Glutamatergic neuron (in vitro differentiated cells): ENCODE measurements around the gene PDHX. TPM values are rescaled to one million over a fixed set of nuclear protein-coding genes. Genes with fewer than 3 reads are reported as not detected.
"Not testable (repeated sequence)": the region's sequence is repeated elsewhere in the genome, so short reads cannot be mapped to it uniquely, and the experiment has no call there.

ENCODE experiments used
- DNase-seq: peaks from one replicate; pipeline ENCODE4 v3.0.0; 2022
- H3K27ac Mint-ChIP-seq: one replicate; pipeline ENCODE4 v1.8.0; 2020; ENCODE audit warnings: mild to moderate bottlenecking, mixed read lengths, inconsistent platforms; ENCODE audit not compliant: unreplicated experiment
- H3K27me3 Mint-ChIP-seq: one replicate; pipeline ENCODE4 v1.8.0; 2020; ENCODE audit warnings: mild to moderate bottlenecking, moderate library complexity, mixed read lengths, inconsistent platforms; ENCODE audit not compliant: unreplicated experiment
- H3K36me3 Mint-ChIP-seq: one replicate; pipeline ENCODE4 v1.8.0; 2020; ENCODE audit warnings: mild to moderate bottlenecking, mixed read lengths, inconsistent platforms; ENCODE audit not compliant: unreplicated experiment
- H3K4me1 Mint-ChIP-seq: one replicate; pipeline ENCODE4 v1.8.0; 2020; ENCODE audit warnings: mild to moderate bottlenecking, low read depth, mixed read lengths, inconsistent platforms; ENCODE audit not compliant: unreplicated experiment
- H3K4me3 Mint-ChIP-seq: one replicate; pipeline ENCODE4 v1.8.0; 2020; ENCODE audit warnings: mild to moderate bottlenecking, mixed read lengths, inconsistent platforms; ENCODE audit not compliant: unreplicated experiment
- H3K9me3 Mint-ChIP-seq: one replicate; pipeline ENCODE4 v1.8.0; 2020; ENCODE audit warnings: mild to moderate bottlenecking, moderate library complexity, mixed read lengths, inconsistent platforms; ENCODE audit not compliant: unreplicated experiment
- total RNA-seq: library from RNA; stranded (reverse); fragmentation: NEBNext Ultra II Directional; extraction: Animal tissue kit (Norgen Biotek cat#: 25700); gene quantifications from one replicate; pipeline ENCODE4 v1.2.1, GENCODE V29; 2021; ENCODE audit not compliant: unreplicated experiment
- TF ChIP-seq, protein P1 (sequence below): fragments of 200-600 bp; sonication (generic); IDR thresholded peaks from one replicate; pipeline ENCODE4 v1.5.0; 2021; ENCODE audit not compliant: partially characterized antibody, unreplicated experiment

Gene PDHX
- total RNA-seq, 1 donor from 2014 or later, result 46.5 TPM

DNA sequence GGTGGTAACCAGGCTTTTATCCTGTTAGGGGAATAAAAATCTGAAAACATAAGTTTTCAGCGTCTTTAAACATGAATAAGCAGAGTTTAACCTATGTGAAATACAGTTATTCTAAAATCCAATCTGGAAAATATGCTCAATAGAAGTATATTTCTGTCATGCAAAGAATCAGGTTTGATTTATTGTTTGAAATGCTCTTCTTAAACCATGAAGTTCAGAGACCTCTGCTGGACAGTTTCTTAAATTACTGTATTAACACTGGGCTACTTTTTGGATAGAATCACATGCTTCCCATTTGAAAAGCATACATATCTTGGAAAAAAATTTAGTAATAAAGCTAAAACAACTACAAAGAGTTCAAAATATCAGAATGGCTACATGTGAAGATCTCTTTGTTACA lies 25.6 kb upstream of the PDHX start:
- H3K4me1 Mint-ChIP-seq, result peaks cover 14% of the 10 kb centered on the region
- peaks cover 3% of the 10 kb centered on the region for H3K27me3 Mint-ChIP-seq
- no peak overlapping the region for H3K4me3 Mint-ChIP-seq
- TF ChIP-seq, protein P1, sequence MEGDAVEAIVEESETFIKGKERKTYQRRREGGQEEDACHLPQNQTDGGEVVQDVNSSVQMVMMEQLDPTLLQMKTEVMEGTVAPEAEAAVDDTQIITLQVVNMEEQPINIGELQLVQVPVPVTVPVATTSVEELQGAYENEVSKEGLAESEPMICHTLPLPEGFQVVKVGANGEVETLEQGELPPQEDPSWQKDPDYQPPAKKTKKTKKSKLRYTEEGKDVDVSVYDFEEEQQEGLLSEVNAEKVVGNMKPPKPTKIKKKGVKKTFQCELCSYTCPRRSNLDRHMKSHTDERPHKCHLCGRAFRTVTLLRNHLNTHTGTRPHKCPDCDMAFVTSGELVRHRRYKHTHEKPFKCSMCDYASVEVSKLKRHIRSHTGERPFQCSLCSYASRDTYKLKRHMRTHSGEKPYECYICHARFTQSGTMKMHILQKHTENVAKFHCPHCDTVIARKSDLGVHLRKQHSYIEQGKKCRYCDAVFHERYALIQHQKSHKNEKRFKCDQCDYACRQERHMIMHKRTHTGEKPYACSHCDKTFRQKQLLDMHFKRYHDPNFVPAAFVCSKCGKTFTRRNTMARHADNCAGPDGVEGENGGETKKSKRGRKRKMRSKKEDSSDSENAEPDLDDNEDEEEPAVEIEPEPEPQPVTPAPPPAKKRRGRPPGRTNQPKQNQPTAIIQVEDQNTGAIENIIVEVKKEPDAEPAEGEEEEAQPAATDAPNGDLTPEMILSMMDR, result no peak
- peak overlapping the region; percentile 55 for H3K27ac Mint-ChIP-seq
- H3K9me3 Mint-ChIP-seq, result peaks cover 3% of the 10 kb centered on the region
- H3K36me3 Mint-ChIP-seq, result no peaks in the 10 kb centered on the region
- DNase-seq, result no peak

DNA sequence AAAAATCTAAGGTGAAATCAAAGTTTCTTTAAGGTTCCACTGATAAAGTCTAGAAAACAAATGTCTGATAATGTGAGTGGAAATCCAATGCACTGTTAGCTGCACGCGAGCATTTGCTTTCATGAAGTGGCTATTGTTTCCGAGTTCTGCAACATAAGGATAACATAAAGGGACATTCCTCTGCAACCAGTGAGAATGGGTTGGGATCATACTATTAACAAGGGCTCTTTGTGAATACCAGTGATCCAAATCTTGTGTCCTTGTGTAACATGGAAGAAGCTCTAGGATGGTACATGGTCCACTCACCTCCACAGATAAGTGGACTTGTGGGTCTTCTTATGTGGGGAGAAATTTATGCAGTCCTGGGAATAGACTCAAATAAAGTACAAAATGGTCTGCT lies 24.8 kb upstream of the PDHX start:
- peaks cover 3% of the 10 kb centered on the region for H3K27me3 Mint-ChIP-seq
- H3K36me3 Mint-ChIP-seq, result peaks cover 8% of the 10 kb centered on the region
- H3K27ac Mint-ChIP-seq, result no peak overlapping the region
- H3K4me1 Mint-ChIP-seq, result peaks cover 14% of the 10 kb centered on the region
- TF ChIP-seq, protein P1, result no peak
- no peak for DNase-seq
- H3K4me3 Mint-ChIP-seq, result no peak overlapping the region
- peaks cover 8% of the 10 kb centered on the region for H3K9me3 Mint-ChIP-seq

DNA sequence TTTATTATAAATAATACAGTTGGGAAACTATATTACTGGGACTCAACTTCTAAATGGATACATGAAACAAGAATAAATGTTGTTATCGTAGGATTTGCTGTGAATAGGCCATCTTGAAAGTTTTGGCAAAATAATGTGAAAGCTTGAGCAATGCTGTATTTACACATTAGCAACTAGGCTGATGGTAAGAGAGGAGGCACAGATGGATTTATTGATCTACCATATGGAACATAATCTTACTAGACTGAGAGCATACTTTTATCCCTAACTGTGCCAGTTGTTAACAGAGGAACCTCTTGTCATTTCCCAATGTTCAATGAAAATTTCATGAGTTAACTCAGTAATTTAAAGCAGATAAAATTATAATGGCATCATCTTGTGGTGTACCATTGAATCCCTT lies 23.0 kb upstream of the PDHX start:
- H3K27me3 Mint-ChIP-seq, result peaks cover 5% of the 10 kb centered on the region
- H3K36me3 Mint-ChIP-seq, result peaks cover 15% of the 10 kb centered on the region
- H3K4me1 Mint-ChIP-seq, result peaks cover 14% of the 10 kb centered on the region

DNA sequence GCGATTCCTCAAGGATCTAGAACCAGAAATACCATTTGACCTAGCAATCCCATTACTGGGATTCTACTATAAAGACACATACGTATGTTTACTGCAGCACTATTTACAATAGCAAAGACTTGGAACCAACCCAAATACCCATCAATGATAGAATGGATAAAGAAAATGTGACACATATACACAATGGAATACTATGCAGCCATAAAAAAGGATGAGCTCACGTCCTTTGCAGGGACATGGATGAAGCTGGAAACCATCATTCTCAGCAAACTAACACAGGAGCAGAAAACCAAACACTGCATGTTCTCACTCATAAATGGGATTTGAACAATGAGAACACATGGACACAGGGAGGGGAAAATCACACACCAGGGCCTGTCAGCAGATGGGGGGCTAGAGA lies 20.2 kb upstream of the PDHX start:
- H3K27me3 Mint-ChIP-seq, H3K4me3 Mint-ChIP-seq, DNase-seq, H3K27ac Mint-ChIP-seq: not testable (repeated sequence)
- peaks cover 32% of the 10 kb centered on the region for H3K36me3 Mint-ChIP-seq
- peaks cover 12% of the 10 kb centered on the region for H3K9me3 Mint-ChIP-seq
- peaks cover 10% of the 10 kb centered on the region for H3K4me1 Mint-ChIP-seq

More for the DNA sequence above, 23.0 kb upstream of the PDHX start:
- TF ChIP-seq, protein P1, result no peak
- Mint-ChIP-seq H3K9me3 (peaks cover 9% of the 10 kb centered on the region), H3K27ac (peak overlapping the region; percentile 91), H3K4me3 (peak overlapping the region; percentile 65)
- no peak for DNase-seq

DNA sequence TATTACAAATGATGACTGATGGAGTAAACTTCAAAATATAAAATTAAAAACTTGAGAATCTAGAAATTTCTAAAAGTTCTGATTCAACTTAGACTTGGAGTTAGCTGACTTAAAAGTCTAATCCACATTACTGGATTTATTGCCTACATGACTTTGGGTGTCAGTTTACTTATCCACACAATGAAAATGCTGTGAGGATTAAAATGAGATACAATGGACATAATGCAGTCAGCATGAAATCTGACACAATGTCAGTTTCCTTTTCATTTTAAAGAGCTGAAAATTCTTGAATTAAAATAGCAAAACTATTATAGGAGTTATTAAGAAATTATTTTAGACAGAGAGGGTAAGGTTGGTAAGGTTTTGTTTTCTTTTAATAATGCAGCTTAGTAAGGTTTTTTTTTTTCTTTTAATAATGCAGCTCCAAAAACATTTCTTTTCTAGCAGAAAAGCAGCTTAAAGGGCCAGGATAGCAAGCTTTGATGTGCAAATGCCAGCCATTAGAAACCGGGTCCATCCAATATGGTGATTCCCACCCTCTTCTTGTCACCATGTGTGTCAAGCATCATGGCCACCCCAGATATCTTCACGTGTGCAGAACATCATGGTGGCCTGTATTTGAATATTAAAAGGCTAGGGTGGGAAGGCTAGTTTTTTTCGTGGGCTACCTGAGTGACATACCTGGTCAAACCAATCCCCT lies 19.1 kb upstream of the PDHX start:
- H3K4me3 Mint-ChIP-seq, result no peak overlapping the region
- no peak for DNase-seq
- peaks cover 7% of the 10 kb centered on the region for H3K4me1 Mint-ChIP-seq
- peaks cover 6% of the 10 kb centered on the region for H3K27me3 Mint-ChIP-seq
- H3K9me3 Mint-ChIP-seq, result peaks cover 12% of the 10 kb centered on the region
- H3K27ac Mint-ChIP-seq, result no peak overlapping the region
- TF ChIP-seq, protein P1, result no peak
- peaks cover 32% of the 10 kb centered on the region for H3K36me3 Mint-ChIP-seq
